ENCODE measurements around the gene PTGER4.

The PTGER4 gene

GRCh38 chr5:40669606-40670390 lies 9.9 kb upstream of the PTGER4 start:
- no peak for DNase-seq (ENCODE audit: low read depth in 2 of 2)
- TF ChIP-seq CTCF (IDR thresholded peaks at IDR 0.05; ENCODE audit: low read depth, low read length), result no peak

GRCh38 chr5:40672425-40672824 lies 7.3 kb upstream of the PTGER4 start:
- no peak for DNase-seq (ENCODE audit: low read depth in 2 of 2)
- no peak overlapping the region for H3K4me3 ChIP-seq (replicated peaks in 1 of 2; ENCODE audit: low read depth in 2 of 2, low read length in 2 of 2)
- no peak for TF ChIP-seq CTCF (IDR thresholded peaks at IDR 0.05; ENCODE audit: low read depth, low read length)

More at GRCh38 chr5:40669606-40670390, 9.9 kb upstream of the PTGER4 start:
- H3K4me3 ChIP-seq (replicated peaks in 1 of 2; ENCODE audit: low read depth in 2 of 2, low read length in 2 of 2), result no peak overlapping the region

GRCh38 chr5:40674661-40675235 lies 5.0 kb upstream of the PTGER4 start:
- no peak for DNase-seq (ENCODE audit: low read depth in 2 of 2)
- TF ChIP-seq CTCF (IDR thresholded peaks at IDR 0.05; ENCODE audit: low read depth, low read length), result no peak
- no peak overlapping the region for H3K4me3 ChIP-seq (replicated peaks in 1 of 2; ENCODE audit: low read depth in 2 of 2, low read length in 2 of 2)

- no peak for DNase-seq (ENCODE audit: low read depth in 2 of 2)
- no peak overlapping the region for H3K4me3 ChIP-seq (replicated peaks in 1 of 2; ENCODE audit: low read depth in 2 of 2, low read length in 2 of 2)
- TF ChIP-seq CTCF (IDR thresholded peaks at IDR 0.05; ENCODE audit: low read depth, low read length), result no peak
These were observed 4.2 kb upstream of the PTGER4 start for GRCh38 chr5:40675396-40676133.

GRCh38 chr5:40676613-40677343 lies 2.9 kb upstream of the PTGER4 start:
- TF ChIP-seq CTCF (IDR thresholded peaks at IDR 0.05; ENCODE audit: low read depth, low read length), result no peak
- DNase-seq (ENCODE audit: low read depth in 2 of 2), result peak; percentile 62 to 82
- peak overlapping the region in 1 of 2 donors; percentile 86 for H3K4me3 ChIP-seq (replicated peaks in 1 of 2; ENCODE audit: low read depth in 2 of 2, low read length in 2 of 2)

GRCh38 chr5:40677456-40677855 lies 2.3 kb upstream of the PTGER4 start:
- peak overlapping the region in 1 of 2 donors; percentile 86 for H3K4me3 ChIP-seq (replicated peaks in 1 of 2; ENCODE audit: low read depth in 2 of 2, low read length in 2 of 2)
- TF ChIP-seq CTCF (IDR thresholded peaks at IDR 0.05; ENCODE audit: low read depth, low read length), result no peak
- DNase-seq (ENCODE audit: low read depth in 2 of 2), result no peak
